Mesothelial cell of epicardium (in vitro differentiated cells): ENCODE measurements around the gene A4GALT. TPM values are rescaled to one million over a fixed set of nuclear protein-coding genes. Genes with fewer than 3 reads are reported as not detected.

Experiments
- DNase-seq, 2 experiments: peaks; one replicate each; pipeline ENCODE4 v3.0.0; 2021; ENCODE audit warnings: low spot score in 2 of 2; ENCODE audit not compliant: unreplicated experiment in 2 of 2
- H3K27ac Mint-ChIP-seq: 2 replicates; pipeline ENCODE4 v1.8.0; 2021; ENCODE audit warnings: mixed read lengths
- H3K27me3 Mint-ChIP-seq: 2 replicates; pipeline ENCODE4 v1.8.0; 2021; ENCODE audit warnings: low read depth, mixed read lengths
- H3K36me3 Mint-ChIP-seq: 2 replicates; pipeline ENCODE4 v1.8.0; 2021; ENCODE audit warnings: mixed read lengths
- H3K4me1 Mint-ChIP-seq: 2 replicates; pipeline ENCODE4 v1.8.0; 2021; ENCODE audit warnings: mixed read lengths
- H3K4me3 Mint-ChIP-seq: 2 replicates; pipeline ENCODE4 v1.8.0; 2021; ENCODE audit warnings: mild to moderate bottlenecking, moderate library complexity, mixed read lengths
- H3K9me3 Mint-ChIP-seq: 2 replicates; pipeline ENCODE4 v1.8.0; 2021; ENCODE audit warnings: mixed read lengths
- CTCF ChIP-seq: fragments of 200-600 bp; sonication (generic); IDR thresholded peaks from one replicate; pipeline ENCODE4 v1.5.0; 2021; ENCODE audit warnings: antibody characterized with exemption; ENCODE audit not compliant: unreplicated experiment
- total RNA-seq: library from RNA; stranded (reverse); gene quantifications from 3 replicates; pipeline ENCODE4 v1.2.1, GENCODE V29; 2021

A4GALT gene
- total RNA-seq, 1 donor from 2014 or later: 0.67 TPM

GRCh38 chr22:42645341-42645937, 75.2 kb downstream of the A4GALT start:
- no peaks in the 10 kb centered on the region for H3K9me3 Mint-ChIP-seq
- peak overlapping the region; percentile 96 for H3K27ac Mint-ChIP-seq
- peaks cover 34% of the 10 kb centered on the region for H3K4me1 Mint-ChIP-seq
- H3K4me3 Mint-ChIP-seq: peak overlapping the region; percentile 46
- H3K27me3 Mint-ChIP-seq: no peaks in the 10 kb centered on the region
- DNase-seq: no peak
- no peaks in the 10 kb centered on the region for H3K36me3 Mint-ChIP-seq
- TF ChIP-seq CTCF: no peak

GRCh38 chr22:42644422-42645340, 76.0 kb downstream of the A4GALT start:
- H3K27me3 Mint-ChIP-seq: no peaks in the 10 kb centered on the region
- TF ChIP-seq CTCF: no peak
- peak overlapping the region; percentile 46 for H3K4me3 Mint-ChIP-seq
- H3K27ac Mint-ChIP-seq: peak overlapping the region; percentile 96
- peaks cover 34% of the 10 kb centered on the region for H3K4me1 Mint-ChIP-seq
- H3K9me3 Mint-ChIP-seq: no peaks in the 10 kb centered on the region
- no peaks in the 10 kb centered on the region for H3K36me3 Mint-ChIP-seq
- no peak for DNase-seq

- Mint-ChIP-seq H3K27me3 (no peaks in the 10 kb centered on the region), H3K27ac (peak overlapping the region; percentile 96), H3K9me3 (no peaks in the 10 kb centered on the region), H3K36me3 (no peaks in the 10 kb centered on the region), H3K4me3 (no peak overlapping the region), H3K4me1 (peaks cover 34% of the 10 kb centered on the region)
- TF ChIP-seq CTCF: no peak
- no peak for DNase-seq
These were observed 76.8 kb downstream of the A4GALT start for GRCh38 chr22:42643634-42644421.

GRCh38 chr22:42642806-42643633, 77.7 kb downstream of the A4GALT start:
- no peak for DNase-seq
- no peaks in the 10 kb centered on the region for H3K9me3 Mint-ChIP-seq
- peaks cover 32% of the 10 kb centered on the region for H3K4me1 Mint-ChIP-seq
- no peak overlapping the region for H3K4me3 Mint-ChIP-seq
- TF ChIP-seq CTCF: no peak
- H3K27ac Mint-ChIP-seq: peak overlapping the region; percentile 26
- no peaks in the 10 kb centered on the region for H3K36me3 Mint-ChIP-seq
- H3K27me3 Mint-ChIP-seq: no peaks in the 10 kb centered on the region

Other genes with a start within 250 kb of the A4GALT start
- gene RRP7A, start 201.1 kb downstream of the A4GALT start, total RNA-seq: 52.2 to 59.6 TPM (median 53.2 TPM) in 3 replicates
- 2.5 to 3.0 TPM (median 2.6 TPM) in 3 replicates for gene SERHL2, start 166.9 kb downstream of the A4GALT start, total RNA-seq
- gene POLDIP3, start 106.0 kb downstream of the A4GALT start, total RNA-seq: 86.9 to 89.3 TPM (median 87.2 TPM) in 3 replicates
- gene ATP5MGL, start 80.3 kb downstream of the A4GALT start, total RNA-seq: 1.3 to 1.7 TPM (median 1.5 TPM) in 3 replicates
- 94.7 to 102 TPM (median 99.0 TPM) in 3 replicates for gene CYB5R3, start 71.5 kb downstream of the A4GALT start, total RNA-seq
- 33.4 to 38.3 TPM (median 36.2 TPM) in 3 replicates for gene ARFGAP3, start 136.4 kb upstream of the A4GALT start, total RNA-seq